Measurements from ENCODE around the gene NKTR.

- TF ChIP-seq POLR2AphosphoS5 (IDR thresholded peaks at IDR 0.05) (no peak), CTCF (IDR thresholded peaks at IDR 0.05) (no peak), EP300 (IDR thresholded peaks at IDR 0.05) (no peak)
Observed at GRCh38 chr3:42686832-42687650, 86.6 kb downstream of the NKTR start.

Data from suprapubic skin (tissue), 4 donors.